Measurements from ENCODE around the gene ARL9.

ARL9 gene

GRCh38 chr4:56532239-56532638, 26.6 kb downstream of the ARL9 start:
- FAIRE-seq, result no peak

- no peak for FAIRE-seq
Measured at GRCh38 chr4:56535915-56536314, 30.3 kb downstream of the ARL9 start.

GRCh38 chr4:56537147-56537546, 31.6 kb downstream of the ARL9 start:
- FAIRE-seq, result no peak

- FAIRE-seq, result no peak
Measured at GRCh38 chr4:56540826-56541225, 35.2 kb downstream of the ARL9 start.

- no peak for FAIRE-seq
Measured at GRCh38 chr4:56544573-56545131, 39.1 kb downstream of the ARL9 start.

- no peak for FAIRE-seq
Measured at GRCh38 chr4:56550642-56551041, 45.1 kb downstream of the ARL9 start.

GRCh38 chr4:56551516-56551915, 45.9 kb downstream of the ARL9 start:
- no peak for FAIRE-seq

- FAIRE-seq, result no peak
Measured at GRCh38 chr4:56552273-56552672, 46.7 kb downstream of the ARL9 start.

GRCh38 chr4:56570041-56570440, 64.5 kb downstream of the ARL9 start:
- FAIRE-seq, result no peak

Measured in endometrium (tissue), 2 donors.